PC-9 (cell line): ENCODE results near the gene CAPN7. TPM values are rescaled to one million over a fixed set of nuclear protein-coding genes. Genes with fewer than 3 reads are reported as not detected.

Experiments
- BruUV-seq: library from RNA; stranded (reverse); fragments of 400-500 nt; replicated peaks from 2 replicates; lab custom pipeline; 2021; lab: Mats Ljungman, UMichigan
- CTCF ChIA-PET: fragments of 300-600 bp; sonication (Branson Sonifier 250); formaldehyde crosslinking; loops from one replicate; lab custom pipeline; 2022; ENCODE audit warnings: antibody characterized with exemption; lab: Charles Lee
- POLR2A ChIA-PET: fragments of 300-600 bp; sonication (Branson Sonifier 250); formaldehyde crosslinking; loops from one replicate; lab custom pipeline; 2022; ENCODE audit warnings: antibody characterized with exemption; ENCODE audit not compliant: unreplicated experiment; lab: Charles Lee
- DNase-seq, 2 experiments: peaks; one replicate each; pipeline versions ENCODE4 v3.0.0 to v3.0.0-alpha.2; 2015 to 2022; ENCODE audit warnings: mixed read lengths in 1 of 2
- H2AFZ ChIP-seq: fragments of 200-600 bp; sonication (generic); 2 replicates; pipeline ENCODE4 v1.8.1; 2017; ENCODE audit warnings: antibody characterized with exemption
- H3F3A ChIP-seq: fragments of 200-600 bp; sonication (generic); 2 replicates; pipeline ENCODE4 v1.8.1; 2017; ENCODE audit warnings: antibody characterized with exemption, mild to moderate bottlenecking, low read depth; ENCODE audit not compliant: insufficient read depth
- H3K27ac ChIP-seq: fragments of 200-600 bp; sonication (generic); 2 replicates; pipeline ENCODE4 v1.6.1; 2016; ENCODE audit warnings: mixed run types
- H3K27me3 ChIP-seq: fragments of 200-600 bp; sonication (generic); 2 replicates; pipeline ENCODE4 v1.6.1; 2016; ENCODE audit warnings: low read depth, mixed run types; ENCODE audit not compliant: insufficient read depth
- H3K36me3 ChIP-seq: fragments of 200-600 bp; sonication (generic); 2 replicates; pipeline ENCODE4 v1.6.1; 2016; ENCODE audit warnings: low read depth, mixed run types
- H3K4me1 ChIP-seq: fragments of 200-600 bp; sonication (generic); replicated peaks from 2 replicates; pipeline ENCODE4 v1.6.1; 2016; ENCODE audit warnings: mixed run types; ENCODE audit not compliant: insufficient read depth
- H3K4me2 ChIP-seq: fragments of 200-600 bp; sonication (generic); 2 replicates; pipeline ENCODE4 v1.6.1; 2017; ENCODE audit warnings: mixed run types
- H3K4me3 ChIP-seq: fragments of 200-600 bp; sonication (generic); 2 replicates; pipeline ENCODE4 v1.6.1; 2016; ENCODE audit warnings: mixed run types
- H3K79me2 ChIP-seq: fragments of 200-600 bp; sonication (generic); 2 replicates; pipeline ENCODE4 v1.6.1; 2017; ENCODE audit warnings: low read depth, mixed run types
- H3K9me2 ChIP-seq: fragments of 200-600 bp; sonication (generic); 2 replicates; pipeline ENCODE4 v1.8.1; 2017; ENCODE audit warnings: mild to moderate bottlenecking; ENCODE audit not compliant: insufficient read depth
- H3K9me3 ChIP-seq: fragments of 200-600 bp; sonication (generic); 2 replicates; pipeline ENCODE4 v1.8.1; 2016; ENCODE audit warnings: low read depth; ENCODE audit not compliant: insufficient read depth
- H4K20me1 ChIP-seq: fragments of 200-600 bp; sonication (generic); 2 replicates; pipeline ENCODE4 v1.8.1; 2017; ENCODE audit not compliant: insufficient read depth
- CTCF ChIP-seq: fragments of 200-600 bp; sonication (generic); conservative IDR thresholded peaks from 2 replicates; pipeline ENCODE4 v1.6.1; 2017; ENCODE audit warnings: mixed run types, antibody characterized with exemption, mild to moderate bottlenecking, moderate library complexity
- EZH2 ChIP-seq: fragments of 200-600 bp; sonication (generic); IDR thresholded peaks from 2 replicates; pipeline ENCODE4 v1.8.0; 2017; ENCODE audit warnings: antibody characterized with exemption, low read depth
- intact Hi-C: fragments of 100-400 bp; cut with micrococcal nuclease; formaldehyde crosslinking; loops from one replicate; pipeline ENCODE4 v1.10.0; 2022; ENCODE audit not compliant: unreplicated experiment
- total RNA-seq: library from RNA; stranded (reverse); gene quantifications from 2 replicates; pipeline ENCODE4 v1.2.3, GENCODE V29; 2021

CAPN7 gene
- total RNA-seq, 1 experiment from 2014 or later = 28.5 TPM

- Histone ChIP-seq H3K27ac (no peak overlapping the region), H3K4me1 (peaks cover 28% of the 10 kb centered on the region), H3K79me2 (peaks cover 45% of the 10 kb centered on the region; the same call in 1 of the 2 replicates), H3K9me2 (no peaks in the 10 kb centered on the region), H3K9me3 (no peaks in the 10 kb centered on the region), H3F3A (peaks cover 40% of the 10 kb centered on the region), H3K4me3 (no peak overlapping the region), H3K27me3 (no peaks in the 10 kb centered on the region), H3K4me2 (no peak overlapping the region), H3K36me3 (no peaks in the 10 kb centered on the region), H2AFZ (no peak overlapping the region), H4K20me1 (no peaks in the 10 kb centered on the region; the same call in 1 of the 2 replicates)
- intact Hi-C loops = no loop called here
- TF ChIP-seq EZH2 = no peak
- POLR2A ChIA-PET = no interaction called here
- no peak for DNase-seq
- BruUV-seq = no TSS peak
- CTCF ChIA-PET = no interaction called here
These were observed 84.7 kb downstream of the CAPN7 start for GRCh38 chr3:15290736-15291135.

DNA sequence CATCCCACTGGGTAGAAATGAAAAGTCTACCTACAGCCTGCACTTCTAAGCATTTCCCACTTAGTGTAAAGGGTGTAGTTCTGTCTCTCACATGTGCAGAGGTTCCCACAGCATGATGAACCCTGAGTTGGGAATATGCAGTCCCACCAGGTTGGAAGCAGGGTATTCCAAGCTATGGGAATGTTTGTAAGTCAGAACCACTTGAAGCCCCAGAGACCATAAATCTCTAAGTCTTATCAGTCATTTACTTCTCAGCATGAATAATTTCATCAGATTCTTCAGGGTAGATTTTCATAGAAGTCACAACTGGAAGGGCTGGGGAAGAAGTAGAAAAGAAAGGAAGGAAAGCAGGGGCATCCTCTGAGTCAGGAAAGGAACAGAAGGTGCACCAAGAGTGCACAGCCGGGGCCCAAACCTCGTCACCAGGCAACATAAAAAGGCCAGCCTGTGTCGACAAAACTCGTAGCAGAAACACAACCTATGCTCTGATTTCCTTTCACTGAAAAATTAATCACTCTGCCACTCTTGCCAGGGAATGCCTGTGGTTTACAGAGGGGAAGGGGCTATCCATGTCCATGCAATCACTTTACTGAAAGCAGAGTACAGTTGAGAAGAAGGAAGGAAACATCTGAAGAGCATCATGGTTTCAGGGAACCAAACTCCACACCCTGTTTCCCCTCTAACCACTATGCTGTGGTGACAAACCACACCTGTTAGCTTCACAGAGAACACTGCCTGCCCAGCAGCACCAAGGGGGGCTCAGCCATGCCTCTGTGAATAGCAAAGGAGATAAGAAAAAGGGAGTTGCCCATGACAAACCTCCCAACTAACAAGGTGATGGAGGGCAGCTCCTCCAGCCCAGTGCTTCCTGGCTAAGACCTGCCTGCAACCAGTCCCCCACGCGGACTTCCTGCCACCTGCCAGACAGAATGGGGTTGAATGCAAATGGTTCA lies 85.8 kb downstream of the CAPN7 start:
- peak in 1 of 2 experiments; percentile 30 for DNase-seq
- ChIA-PET POLR2A (no interaction called here), CTCF (interaction anchor here (1.0 kb wide), 1 partner anchor 25 kb away, joined by 4 read pairs; no protein-coding TSS in a partner anchor)
- intact Hi-C loops = loop anchor here (2.0 kb wide), 1 partner anchor 33 kb away; no protein-coding TSS in a partner anchor
- H3K36me3 ChIP-seq = no peaks in the 10 kb centered on the region
- no TSS peak for BruUV-seq
- TF ChIP-seq CTCF = no peak
- no peak for TF ChIP-seq EZH2
- no peaks in the 10 kb centered on the region for H3K27me3 ChIP-seq
- H3K9me3 ChIP-seq = no peaks in the 10 kb centered on the region
- H3K4me2 ChIP-seq = peak overlapping the region; percentile 67
- no peak overlapping the region for H2AFZ ChIP-seq
- peak overlapping the region; percentile 71 for H3K27ac ChIP-seq
- H3K9me2 ChIP-seq = no peaks in the 10 kb centered on the region
- no peaks in the 10 kb centered on the region; the same call in 1 of the 2 replicates for H4K20me1 ChIP-seq
- no peak overlapping the region; the same call in 1 of the 2 replicates for H3K4me3 ChIP-seq
- peaks cover 40% of the 10 kb centered on the region for H3K79me2 ChIP-seq
- H3K4me1 ChIP-seq = peaks cover 28% of the 10 kb centered on the region
- H3F3A ChIP-seq = peaks cover 40% of the 10 kb centered on the region

GRCh38 chr3:15292765-15293522 lies 86.9 kb downstream of the CAPN7 start:
- peaks cover 28% of the 10 kb centered on the region for H3K4me1 ChIP-seq
- H3K27me3 ChIP-seq = no peaks in the 10 kb centered on the region
- H3F3A ChIP-seq = peaks cover 40% of the 10 kb centered on the region
- no peaks in the 10 kb centered on the region; the same call in 1 of the 2 replicates for H4K20me1 ChIP-seq
- no peaks in the 10 kb centered on the region for H3K36me3 ChIP-seq
- no peak for TF ChIP-seq EZH2
- no peak for TF ChIP-seq CTCF
- peak overlapping the region; percentile 67 for H3K4me2 ChIP-seq
- peak overlapping the region; percentile 71 for H3K27ac ChIP-seq
- H3K9me3 ChIP-seq = no peaks in the 10 kb centered on the region
- ChIA-PET CTCF (interaction anchor here (0.6 to 1.0 kb wide), 2 partner anchors 26 to 55 kb away, joined by 4 to 6 read pairs; no protein-coding TSS in a partner anchor), POLR2A (no interaction called here)
- peak overlapping the region; percentile 22; the same call in 1 of the 2 replicates for H3K4me3 ChIP-seq
- TSS peak; percentile 16 for BruUV-seq
- peak; percentile 85 to 86 for DNase-seq
- H3K79me2 ChIP-seq = peaks cover 41% of the 10 kb centered on the region
- H2AFZ ChIP-seq = no peak overlapping the region
- H3K9me2 ChIP-seq = no peaks in the 10 kb centered on the region
- intact Hi-C loops = loop anchor here (1.0 to 2.0 kb wide), 4 partner anchors 17 to 85 kb away; no protein-coding TSS in a partner anchor
